Lower leg skin (tissue), 3 donors: ENCODE measurements around the gene MAN1C1.

Source experiments
- CTCF ChIP-seq, 3 donors: fragments of 450-650 bp; IDR thresholded peaks; one replicate each; pipeline ENCODE4 v1.5.1; 2016; ENCODE audit warnings: antibody characterized with exemption in 3 of 3, mild to moderate bottlenecking in 3 of 3, moderate library complexity in 2 of 3
- POLR2A ChIP-seq, 2 donors: fragments of 450-650 bp; IDR thresholded peaks; one replicate each; pipeline ENCODE4 v1.6.1; 2016 to 2017; ENCODE audit warnings: antibody characterized with exemption in 2 of 2, mild to moderate bottlenecking in 1 of 2, moderate library complexity in 1 of 2

GRCh38 chr1:25698252-25698651, 81.7 kb downstream of the MAN1C1 start:
- TF ChIP-seq CTCF (IDR thresholded peaks at IDR 0.05), result no peak
- no peak for TF ChIP-seq POLR2A (IDR thresholded peaks at IDR 0.05)
